Measurements from ENCODE around the gene ARHGAP33. TPM values are rescaled to one million over a fixed set of nuclear protein-coding genes. Genes with fewer than 3 reads are reported as not detected.
A peak's percentile ranks its signal among the peaks of the same experiment; 100 is the strongest.

Gene ARHGAP33
- total RNA-seq (10 to 100 TPM; 11.4 to 11.9 TPM), polyA plus RNA-seq (ENCODE audit: insufficient read length in 6 of 6) (10 to 100 TPM; 23.7 to 35.6 (median 29.4) TPM)
- long read RNA-seq, donor 1, partial matches to known transcripts, result 7 of 8 reads
- long read RNA-seq, donor 1, other reads (novel, unspliced or antisense), result 0 of 8 reads
- long read RNA-seq, donor 2, partial matches to known transcripts, result 6 of 7 reads
- long read RNA-seq, donor 2, other reads (novel, unspliced or antisense), result 0 of 7 reads
- long read RNA-seq, donor 3, result 0 reads
- long read RNA-seq, donor 4, result 0 reads
- long read RNA-seq, donor 5, partial matches to known transcripts, result 12 of 13 reads
- long read RNA-seq, donor 5, other reads (novel, unspliced or antisense), result 0 of 13 reads
- long read RNA-seq, donor 6, partial matches to known transcripts, result 10 of 10 reads
- long read RNA-seq, donor 6, other reads (novel, unspliced or antisense), result 0 of 10 reads
- long read RNA-seq, donor 7, result 0 reads
- long read RNA-seq, donor 8, partial matches to known transcripts, result 5 of 5 reads
- long read RNA-seq, donor 8, other reads (novel, unspliced or antisense), result 0 of 5 reads
- long read RNA-seq, donor 9, result 0 reads
- long read RNA-seq, donor 10, partial matches to known transcripts, result 1 of 2 reads
- long read RNA-seq, donor 10, other reads (novel, unspliced or antisense), result 1 of 2 reads
- long read RNA-seq, donor 11, result 0 reads
- long read RNA-seq, donor 12, partial matches to known transcripts, result 0 of 1 reads
- long read RNA-seq, donor 12, other reads (novel, unspliced or antisense), result 0 of 1 reads

DNA sequence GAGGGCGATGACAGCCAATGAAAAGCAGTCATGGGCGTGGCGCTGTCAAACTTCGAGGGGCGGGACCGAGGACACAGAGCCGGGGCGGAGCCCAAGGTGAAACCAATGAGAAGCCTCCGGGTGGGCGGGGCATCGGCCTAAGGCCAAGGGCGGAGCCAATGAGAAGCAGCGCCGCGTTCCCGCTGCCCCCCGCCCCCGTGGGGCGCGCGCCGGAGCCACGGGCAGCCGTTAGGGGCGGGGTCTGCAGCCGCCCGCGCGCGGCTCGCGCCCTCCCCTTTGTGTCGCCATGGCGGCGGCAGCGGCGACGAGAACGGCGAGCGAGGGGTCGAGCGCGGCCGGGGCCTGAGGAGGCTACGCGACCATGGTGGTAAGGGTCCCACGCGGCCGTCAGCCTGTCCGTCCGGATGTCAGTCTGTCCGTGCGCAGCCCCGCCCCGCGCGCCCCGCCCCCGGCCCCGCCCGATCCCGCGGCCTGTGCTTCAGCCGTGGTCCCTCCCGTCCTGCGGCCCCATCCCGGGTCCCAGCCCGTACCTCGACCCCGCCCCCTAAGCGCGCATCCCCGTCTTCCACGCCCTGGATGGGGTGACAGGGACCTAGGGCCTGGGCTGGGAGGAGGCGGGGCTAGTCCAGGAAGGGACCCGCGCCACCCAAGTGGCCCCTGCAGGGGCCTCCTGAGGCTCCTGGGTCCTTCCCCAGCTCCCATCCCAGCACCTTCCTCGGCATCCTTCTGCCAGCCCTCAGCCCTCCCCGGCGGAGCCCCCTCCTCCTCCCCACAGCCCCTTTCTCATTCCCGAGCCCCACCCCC is at the start of gene ARHGAP33:
ARHGAP33 (plus strand) TSS at position 267 of the 804 bp plus-strand sequence; CDS start at position 362, 95 bp downstream.
- peak within 1 kb of the TSS in 1 of 2 donors; percentile 41 for H3K27ac ChIP-seq

GRCh38 chr19:35727053-35727955 is 48.1 kb upstream of the ARHGAP33 start:
- Histone ChIP-seq H3K4me3 (no peak overlapping the region), H3K4me1 (no peaks in the 10 kb centered on the region), H3K27me3 (no peaks in the 10 kb centered on the region), H3K9me3 (no peaks in the 10 kb centered on the region), H3K27ac (no peak overlapping the region), H3K36me3 (peaks cover 0 to 100% of the 10 kb centered on the region in 2 donors)
- TF ChIP-seq, protein P1, sequence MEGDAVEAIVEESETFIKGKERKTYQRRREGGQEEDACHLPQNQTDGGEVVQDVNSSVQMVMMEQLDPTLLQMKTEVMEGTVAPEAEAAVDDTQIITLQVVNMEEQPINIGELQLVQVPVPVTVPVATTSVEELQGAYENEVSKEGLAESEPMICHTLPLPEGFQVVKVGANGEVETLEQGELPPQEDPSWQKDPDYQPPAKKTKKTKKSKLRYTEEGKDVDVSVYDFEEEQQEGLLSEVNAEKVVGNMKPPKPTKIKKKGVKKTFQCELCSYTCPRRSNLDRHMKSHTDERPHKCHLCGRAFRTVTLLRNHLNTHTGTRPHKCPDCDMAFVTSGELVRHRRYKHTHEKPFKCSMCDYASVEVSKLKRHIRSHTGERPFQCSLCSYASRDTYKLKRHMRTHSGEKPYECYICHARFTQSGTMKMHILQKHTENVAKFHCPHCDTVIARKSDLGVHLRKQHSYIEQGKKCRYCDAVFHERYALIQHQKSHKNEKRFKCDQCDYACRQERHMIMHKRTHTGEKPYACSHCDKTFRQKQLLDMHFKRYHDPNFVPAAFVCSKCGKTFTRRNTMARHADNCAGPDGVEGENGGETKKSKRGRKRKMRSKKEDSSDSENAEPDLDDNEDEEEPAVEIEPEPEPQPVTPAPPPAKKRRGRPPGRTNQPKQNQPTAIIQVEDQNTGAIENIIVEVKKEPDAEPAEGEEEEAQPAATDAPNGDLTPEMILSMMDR (IDR thresholded peaks at IDR 0.05), result no peak
- ATAC-seq (no peak), DNase-seq (no peak)
- intact Hi-C loops (cut with DNase I), result no loop called here

More for the DNA sequence above, at the start of gene ARHGAP33:
- Histone ChIP-seq H3K27me3 (no peaks in the 10 kb centered on the region), H3K4me3 (peak within 1 kb of the TSS; percentile 86 to 93), H3K9me3 (no peaks in the 10 kb centered on the region), H3K4me1 (peaks cover 0 to 17% of the 10 kb centered on the region in 2 donors), H3K36me3 (peaks cover 0 to 17% of the 10 kb centered on the region in 2 donors)
- TF ChIP-seq, protein P1 (IDR thresholded peaks at IDR 0.05), result no peak
- DNase-seq (peak; percentile 96 to 99 (median 98)), ATAC-seq (peak; percentile 99)
- intact Hi-C loops (cut with DNase I), result no loop called here

DNA sequence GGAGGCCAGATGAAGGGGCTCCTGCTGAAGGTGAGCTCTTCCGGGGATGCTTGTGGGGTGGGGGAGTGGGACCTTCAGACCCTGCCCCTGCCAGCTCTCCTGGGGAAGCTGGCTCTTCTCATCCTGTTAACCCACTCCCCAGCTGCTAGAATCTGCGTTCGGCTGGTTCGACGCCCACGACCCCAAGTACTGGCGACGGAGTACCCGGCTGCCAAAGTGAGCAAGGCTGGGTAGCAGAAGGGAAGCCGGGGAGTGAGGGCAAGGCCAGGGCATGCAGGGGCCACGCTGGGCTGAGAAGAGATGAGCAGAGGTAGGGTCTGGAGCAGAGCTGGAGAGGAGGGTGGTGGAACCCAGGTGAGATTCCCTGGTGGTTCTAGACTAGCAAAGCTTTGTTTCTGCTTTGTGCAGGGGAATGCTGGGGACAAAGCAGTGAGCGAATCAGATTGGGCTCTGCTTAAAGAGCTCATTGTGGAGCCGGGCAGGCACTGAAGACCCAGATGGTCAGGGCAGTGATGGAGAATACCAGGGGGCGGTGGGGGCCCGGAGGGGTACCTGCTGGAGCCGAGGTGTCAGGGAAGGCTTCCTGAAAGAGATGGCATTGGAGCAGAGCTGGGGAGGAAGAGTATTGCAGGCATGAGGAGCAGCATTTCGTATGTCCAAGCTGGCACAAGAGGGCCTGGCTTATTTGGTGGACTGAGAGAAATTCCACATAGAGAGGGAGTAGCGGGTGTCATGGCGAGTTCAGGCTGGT is 47.2 kb upstream of the ARHGAP33 start:
- H3K4me3 ChIP-seq, result no peak overlapping the region

DNA sequence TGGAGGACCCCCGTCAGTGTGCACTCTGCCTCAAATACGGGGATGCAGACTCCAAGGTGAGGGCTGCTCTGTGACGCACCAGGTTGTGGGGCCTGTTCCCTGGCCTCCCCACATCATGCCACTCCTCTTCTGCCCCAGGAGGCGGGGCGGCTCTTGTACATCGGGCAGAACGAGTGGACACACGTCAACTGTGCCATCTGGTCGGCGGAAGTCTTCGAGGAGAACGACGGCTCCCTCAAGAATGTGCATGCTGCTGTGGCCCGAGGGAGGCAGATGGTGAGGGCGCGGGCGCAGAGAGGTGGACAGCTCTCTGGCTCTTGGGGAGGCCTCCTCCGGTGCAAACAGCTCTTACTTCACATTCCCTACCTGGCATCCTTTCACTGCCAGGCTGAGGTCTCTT is 46.3 kb upstream of the ARHGAP33 start:
- H3K4me1 ChIP-seq, result no peaks in the 10 kb centered on the region
- DNase-seq (no peak), ATAC-seq (no peak)
- H3K36me3 ChIP-seq, result peaks cover 0 to 100% of the 10 kb centered on the region in 2 donors
- no peaks in the 10 kb centered on the region for H3K27me3 ChIP-seq
- intact Hi-C loops (cut with DNase I), result no loop called here
- TF ChIP-seq, protein P1 (IDR thresholded peaks at IDR 0.05), result no peak
- H3K4me3 ChIP-seq, result no peak overlapping the region
- H3K27ac ChIP-seq, result no peak overlapping the region
- H3K9me3 ChIP-seq, result no peaks in the 10 kb centered on the region

More for the DNA sequence above, 47.2 kb upstream of the ARHGAP33 start:
- Histone ChIP-seq H3K4me1 (no peaks in the 10 kb centered on the region), H3K9me3 (no peaks in the 10 kb centered on the region), H3K27me3 (no peaks in the 10 kb centered on the region), H3K27ac (no peak overlapping the region), H3K36me3 (peaks cover 0 to 100% of the 10 kb centered on the region in 2 donors)
- ATAC-seq (no peak), DNase-seq (no peak)
- TF ChIP-seq, protein P1 (IDR thresholded peaks at IDR 0.05), result no peak
- intact Hi-C loops (cut with DNase I), result no loop called here
